Tibial nerve (tissue), 4 donors: ENCODE data around the gene PLAU. TPM values are rescaled to one million over a fixed set of nuclear protein-coding genes. Genes with fewer than 3 reads are reported as not detected.
"Not testable (repeated sequence)": the region's sequence is repeated elsewhere in the genome, so short reads cannot be mapped to it uniquely, and the experiment has no call there.

Experiments
- DNase-seq, 2 donors: peaks; one replicate each; pipeline ENCODE4 v3.0.0-alpha.2; 2019; ENCODE audit warnings: low spot score in 2 of 2
- H3K27ac ChIP-seq, 4 donors: fragments of 200-600 bp; sonication (generic) in 3 of 4; one replicate each; pipeline ENCODE4 v1.5.1; 2017 to 2019; ENCODE audit warnings: mild to moderate bottlenecking in 1 of 4
- H3K27me3 ChIP-seq, 2 donors: fragments of 200-600 bp; sonication (generic) in 1 of 2; one replicate each; pipeline versions ENCODE4 v1.5.1 to v1.6.0; 2017 to 2019
- H3K36me3 ChIP-seq, 3 donors: fragments of 200-600 bp; sonication (generic); one replicate each; pipeline ENCODE4 v1.5.1; 2018 to 2019
- H3K4me1 ChIP-seq, 4 donors: fragments of 200-600 bp; sonication (generic) in 3 of 4; one replicate each; pipeline ENCODE4 v1.5.1; 2017 to 2019
- H3K4me3 ChIP-seq, 4 donors: fragments of 200-600 bp; sonication (generic) in 3 of 4; one replicate each; pipeline ENCODE4 v1.5.1; 2017 to 2019; ENCODE audit warnings: mild to moderate bottlenecking in 1 of 4, moderate library complexity in 1 of 4
- H3K9me3 ChIP-seq, 4 donors: fragments of 200-600 bp; sonication (generic) in 3 of 4; one replicate each; pipeline ENCODE4 v1.5.1; 2017 to 2019
- CTCF ChIP-seq, 5 experiments: fragments of 200-600 bp in 3 of 5; fragments of 450-650 bp in 2 of 5; sonication (generic) in 3 of 5; IDR thresholded peaks; one replicate each; pipeline ENCODE4 v1.5.1; 2016 to 2019; ENCODE audit warnings: antibody characterized with exemption in 5 of 5, mild to moderate bottlenecking in 3 of 5, moderate library complexity in 2 of 5
- EP300 ChIP-seq, 2 donors: sonication (generic); formaldehyde crosslinking; IDR thresholded peaks; one replicate each; pipeline ENCODE4 v1.6.1; 2017; ENCODE audit warnings: antibody characterized with exemption in 2 of 2, mild to moderate bottlenecking in 1 of 2
- POLR2A ChIP-seq, 2 donors: fragments of 450-650 bp; IDR thresholded peaks; one replicate each; pipeline ENCODE4 v1.6.1; 2017; ENCODE audit warnings: antibody characterized with exemption in 2 of 2, mild to moderate bottlenecking in 2 of 2, moderate library complexity in 2 of 2
- WGBS, 2 donors: methylation state at CpG; one replicate each; pipeline ENCODE4 v1.1.5; 2018; 5-methylcytosine and 5-hydroxymethylcytosine counted together
- total RNA-seq, 4 donors: library from RNA; depleted of rRNA; stranded (reverse); fragments of >200 nt; gene quantifications; one replicate each; pipeline ENCODE4 v1.1.0, GENCODE V29; 2016

The PLAU gene
- total RNA-seq, 4 donors from 2014 or later, result 2.5 to 7.8 (median 3.5) TPM

GRCh38 chr10:73886661-73887293, 24.2 kb upstream of the PLAU start:
- Histone ChIP-seq H3K4me3 (no peak overlapping the region), H3K27ac (peak overlapping the region; percentile 17 to 88 (median 71)), H3K9me3 (no peaks in the 10 kb centered on the region), H3K27me3 (no peaks in the 10 kb centered on the region), H3K36me3 (no peaks in the 10 kb centered on the region), H3K4me1 (peaks cover 0 to 34% (median 30%) of the 10 kb centered on the region in 4 donors)
- WGBS, 2 donors, result 3 to 8% methylated on average over 4 of the region's 4 CpGs
- DNase-seq, result no peak
- TF ChIP-seq CTCF (IDR thresholded peaks at IDR 0.05), result no peak
- no peak for TF ChIP-seq POLR2A (IDR thresholded peaks at IDR 0.05)
- TF ChIP-seq EP300 (IDR thresholded peaks at IDR 0.05), result no peak

- Histone ChIP-seq H3K4me3 (peak overlapping the region in 1 of 4 donors; percentile 13), H3K4me1 (peaks cover 0 to 38% (median 30%) of the 10 kb centered on the region in 4 donors), H3K27me3 (no peaks in the 10 kb centered on the region), H3K27ac (peak overlapping the region; percentile 32 to 88 (median 71)), H3K36me3 (no peaks in the 10 kb centered on the region), H3K9me3 (no peaks in the 10 kb centered on the region)
- peak; percentile 52 to 57 for DNase-seq
- TF ChIP-seq POLR2A (IDR thresholded peaks at IDR 0.05) (no peak), EP300 (IDR thresholded peaks at IDR 0.05) (peak in 1 of 2 donors; percentile 20), CTCF (IDR thresholded peaks at IDR 0.05) (no peak)
- WGBS, 2 donors, result 11 to 15% methylated on average over 11 to 12 of the region's 12 CpGs
These were observed 23.5 kb upstream of the PLAU start for GRCh38 chr10:73887294-73888039.

GRCh38 chr10:73888514-73888913, 22.4 kb upstream of the PLAU start:
- Histone ChIP-seq H3K4me3 (no peak overlapping the region), H3K36me3 (no peaks in the 10 kb centered on the region), H3K27ac (peak overlapping the region in 3 of 4 donors; percentile 66 to 88 (median 76)), H3K4me1 (peaks cover 0 to 48% (median 30%) of the 10 kb centered on the region in 4 donors), H3K27me3 (no peaks in the 10 kb centered on the region), H3K9me3 (no peaks in the 10 kb centered on the region)
- no peak for DNase-seq
- no peak for TF ChIP-seq EP300 (IDR thresholded peaks at IDR 0.05)
- TF ChIP-seq POLR2A (IDR thresholded peaks at IDR 0.05), result no peak
- no peak for TF ChIP-seq CTCF (IDR thresholded peaks at IDR 0.05)
- 57 to 62% methylated on average over 5 of the region's 5 CpGs for WGBS, 2 donors

- Histone ChIP-seq H3K36me3 (no peaks in the 10 kb centered on the region), H3K4me3 (no peak overlapping the region), H3K9me3 (no peaks in the 10 kb centered on the region), H3K27ac (peak overlapping the region in 3 of 4 donors; percentile 66 to 88 (median 76)), H3K4me1 (peaks cover 0 to 49% (median 30%) of the 10 kb centered on the region in 4 donors), H3K27me3 (no peaks in the 10 kb centered on the region)
- TF ChIP-seq EP300 (IDR thresholded peaks at IDR 0.05) (peak in 1 of 2 donors; percentile 15), CTCF (IDR thresholded peaks at IDR 0.05) (no peak), POLR2A (IDR thresholded peaks at IDR 0.05) (no peak)
- peak in 1 of 2 donors; percentile 37 for DNase-seq
- WGBS, 2 donors, result 61 to 68% methylated on average over 7 of the region's 7 CpGs
These were observed 21.9 kb upstream of the PLAU start for GRCh38 chr10:73889014-73889413.

GRCh38 chr10:73889416-73889815, 21.5 kb upstream of the PLAU start:
- DNase-seq, H3K4me3 ChIP-seq, H3K27me3 ChIP-seq, H3K9me3 ChIP-seq, H3K36me3 ChIP-seq: not testable (repeated sequence)
- WGBS, 2 donors, result 65 to 75% methylated on average over 3 of the region's 3 CpGs
- peaks cover 0 to 49% (median 30%) of the 10 kb centered on the region in 4 donors for H3K4me1 ChIP-seq
- peak overlapping the region in 2 of 4 donors; percentile 76 to 88 for H3K27ac ChIP-seq
